CD4-positive, alpha-beta T cell treated with Interleukin-17A for 1 hour (primary cell): Measurements from ENCODE around the gene CTAG1A.
"Not testable (repeated sequence)": the region's sequence is repeated elsewhere in the genome, so short reads cannot be mapped to it uniquely, and the experiment has no call there.

ENCODE experiments used
- DNase-seq: peaks from one replicate; pipeline ENCODE4 v3.0.0-alpha.2; 2020

Gene CTAG1A

GRCh38 chrX:154584585-154585183, at the start of gene CTAG1A:
TSS of gene CTAG1A (plus strand) at chrX:154585133. CDS start at chrX:154585207, 74 bp downstream.
- DNase-seq: not testable (repeated sequence)

- DNase-seq: no peak
Observed at GRCh38 chrX:154535892-154536291, 49.0 kb upstream of the CTAG1A start.

GRCh38 chrX:154539077-154539476, 45.9 kb upstream of the CTAG1A start:
- DNase-seq: no peak

- not testable (repeated sequence) for DNase-seq
Observed at GRCh38 chrX:154540365-154540764, 44.6 kb upstream of the CTAG1A start.

GRCh38 chrX:154540897-154541535, 43.9 kb upstream of the CTAG1A start:
- no peak for DNase-seq

GRCh38 chrX:154541589-154541895, 43.4 kb upstream of the CTAG1A start:
- DNase-seq: no peak

GRCh38 chrX:154541896-154542722, 42.8 kb upstream of the CTAG1A start:
- peak; percentile 37 for DNase-seq

- DNase-seq: peak; percentile 31
Observed at GRCh38 chrX:154542723-154543424, 42.1 kb upstream of the CTAG1A start.

- no peak for DNase-seq
Observed at GRCh38 chrX:154545673-154546274, 39.2 kb upstream of the CTAG1A start.

GRCh38 chrX:154546354-154547244, 38.3 kb upstream of the CTAG1A start, which contains the start of gene G6PD:
TSS of gene G6PD (minus strand) at chrX:154546846. CDS start at chrX:154546155, 691 bp downstream.
- DNase-seq: peak; percentile 84

- DNase-seq: peak; percentile 92
Observed at GRCh38 chrX:154547245-154548027, 37.5 kb upstream of the CTAG1A start, which contains the start of gene IKBKG. TSS of gene IKBKG (plus strand) at chrX:154547620. CDS start at chrX:154552003, 4,383 bp downstream.

- no peak for DNase-seq
Observed at GRCh38 chrX:154548028-154548316, 37.0 kb upstream of the CTAG1A start.

GRCh38 chrX:154549766-154550165, 35.2 kb upstream of the CTAG1A start:
- DNase-seq: no peak

GRCh38 chrX:154552112-154552806, 32.7 kb upstream of the CTAG1A start:
- DNase-seq: not testable (repeated sequence)

GRCh38 chrX:154558060-154558690, 26.8 kb upstream of the CTAG1A start:
- not testable (repeated sequence) for DNase-seq

- not testable (repeated sequence) for DNase-seq
Observed at GRCh38 chrX:154558896-154559295, 26.0 kb upstream of the CTAG1A start.

GRCh38 chrX:154560326-154560725, 24.6 kb upstream of the CTAG1A start:
- not testable (repeated sequence) for DNase-seq

- DNase-seq: not testable (repeated sequence)
Observed at GRCh38 chrX:154562295-154562694, 22.6 kb upstream of the CTAG1A start.

- DNase-seq: not testable (repeated sequence)
Observed at GRCh38 chrX:154570361-154570760, 14.6 kb upstream of the CTAG1A start.

- not testable (repeated sequence) for DNase-seq
Observed at GRCh38 chrX:154573061-154573460, 11.9 kb upstream of the CTAG1A start.
